GM21381 (cell line): Measurements from ENCODE around the gene MOSMO.
A peak's percentile ranks its signal among the peaks of the same experiment; 100 is the strongest.

ENCODE experiments used
- ATAC-seq: cut with Tn5 transposase; IDR thresholded peaks from one replicate; pipeline ENCODE4 v1.9.1; 2021; ENCODE audit warnings: mild to moderate bottlenecking, moderate library complexity; ENCODE audit not compliant: unreplicated experiment

The MOSMO gene

DNA sequence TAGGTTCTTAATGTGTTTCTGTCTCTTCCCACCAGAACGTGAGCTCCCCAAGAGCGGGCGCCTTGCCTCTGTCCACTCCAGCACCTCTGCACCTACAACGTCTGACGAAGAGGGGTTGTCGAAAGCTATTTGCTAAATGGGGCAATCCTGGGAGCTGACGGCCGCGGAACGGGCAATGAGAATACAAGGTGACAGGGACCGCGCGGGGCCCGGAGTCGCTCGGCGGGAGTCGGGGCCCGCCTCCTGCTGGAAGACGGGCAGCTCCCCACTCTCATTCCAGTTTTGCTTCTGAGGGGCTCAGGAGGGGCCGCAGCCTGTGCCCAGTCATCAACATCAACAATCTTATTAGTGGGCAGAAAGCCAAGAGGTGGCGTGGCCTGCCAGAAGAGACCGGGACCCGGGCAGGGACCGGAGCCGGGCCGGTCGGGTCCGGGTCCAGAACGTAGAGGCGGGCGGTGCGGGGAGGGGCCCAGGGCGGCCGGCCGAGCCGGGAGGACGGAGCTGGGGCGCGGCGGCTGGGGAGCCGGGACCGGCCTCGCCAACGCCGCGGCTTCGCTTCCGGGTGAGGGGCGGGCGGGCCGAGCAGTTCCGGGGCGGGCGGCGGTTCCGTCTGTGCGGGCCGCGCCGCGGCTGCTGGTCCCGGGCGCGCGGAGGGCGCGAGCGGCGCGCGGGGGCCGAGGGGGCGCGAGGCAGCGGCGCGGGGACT, at the start of gene MOSMO:
Gene MOSMO (plus strand): TSS at position 603 of the 706 bp plus-strand sequence. CDS start 191 bp downstream, outside the sequence.
- ATAC-seq: peak; percentile 67

DNA sequence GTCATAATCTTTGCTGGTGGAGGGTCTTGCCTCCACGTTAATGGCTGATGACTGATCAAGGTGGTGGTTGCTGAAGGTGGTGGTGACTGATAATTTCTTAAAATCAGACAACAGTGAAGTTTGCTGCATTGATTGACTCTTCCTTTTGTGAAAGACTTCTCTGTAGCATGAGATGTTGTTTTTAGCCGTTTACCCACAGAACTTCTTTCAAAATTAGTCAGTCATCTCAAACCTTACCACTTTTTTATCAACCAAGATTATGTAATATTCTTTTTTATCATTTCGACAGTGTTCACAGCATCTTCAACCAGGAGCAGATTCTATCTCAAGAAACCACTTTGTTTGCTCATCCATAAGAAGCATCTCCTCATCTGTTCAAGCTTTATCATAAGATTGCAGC, 48.9 kb upstream of the MOSMO start:
- no peak for ATAC-seq

DNA sequence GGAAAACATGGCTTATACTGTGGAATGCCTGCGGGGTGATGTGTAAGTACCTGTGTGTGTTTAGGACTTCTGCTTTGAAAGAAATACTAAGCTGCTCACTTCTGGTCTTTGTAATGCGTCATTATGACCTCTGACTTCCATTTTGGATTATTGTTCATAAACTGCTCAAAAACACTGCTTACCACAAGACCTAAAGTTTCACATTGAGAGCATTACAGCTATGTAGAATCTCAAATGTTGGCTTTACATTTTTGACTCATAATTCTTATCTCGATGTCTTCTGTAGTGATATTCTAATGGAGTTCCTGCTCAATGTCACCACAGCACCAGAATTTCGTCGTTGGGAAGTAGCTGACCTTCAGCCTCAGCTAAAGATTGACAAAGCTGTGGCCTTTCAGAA, 45.4 kb upstream of the MOSMO start:
- ATAC-seq: no peak

DNA sequence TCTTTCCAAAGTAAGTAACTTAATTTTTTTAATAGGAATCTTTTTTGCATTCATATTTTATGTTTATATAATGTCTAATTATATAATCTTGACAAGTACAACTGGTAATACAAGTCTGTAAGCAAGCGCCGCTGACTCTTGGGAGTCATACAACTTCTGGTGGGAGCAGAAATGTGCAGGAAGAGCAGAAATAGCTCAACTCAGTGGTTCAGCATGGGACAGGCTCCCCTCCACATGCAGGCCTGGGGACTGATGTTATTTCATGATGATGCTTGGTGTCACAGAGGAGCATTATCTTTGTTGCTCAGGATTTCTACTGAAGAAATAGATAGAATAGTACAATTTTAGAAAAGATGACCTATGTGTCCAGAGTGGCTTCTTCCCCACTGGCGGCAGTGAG, 44.0 kb upstream of the MOSMO start:
- ATAC-seq: no peak

DNA sequence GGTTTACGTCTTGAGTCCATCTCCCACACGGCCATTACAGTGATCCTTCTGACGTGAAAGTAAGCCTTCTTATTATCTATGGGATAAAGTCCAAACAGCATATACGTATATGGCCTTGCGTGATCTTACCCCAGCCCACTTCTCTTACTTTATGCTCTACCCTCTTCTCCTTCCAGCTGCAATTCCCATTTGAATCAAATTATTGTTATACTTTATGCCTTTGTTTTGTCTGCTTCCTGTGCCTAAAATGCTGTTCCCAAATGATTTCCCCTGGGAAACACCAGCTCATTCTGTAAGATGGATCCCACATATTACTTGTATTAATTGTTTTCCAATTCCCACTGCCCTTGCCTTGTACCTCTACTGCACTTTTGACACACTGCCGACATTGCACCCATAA, 43.6 kb upstream of the MOSMO start:
- no peak for ATAC-seq

DNA sequence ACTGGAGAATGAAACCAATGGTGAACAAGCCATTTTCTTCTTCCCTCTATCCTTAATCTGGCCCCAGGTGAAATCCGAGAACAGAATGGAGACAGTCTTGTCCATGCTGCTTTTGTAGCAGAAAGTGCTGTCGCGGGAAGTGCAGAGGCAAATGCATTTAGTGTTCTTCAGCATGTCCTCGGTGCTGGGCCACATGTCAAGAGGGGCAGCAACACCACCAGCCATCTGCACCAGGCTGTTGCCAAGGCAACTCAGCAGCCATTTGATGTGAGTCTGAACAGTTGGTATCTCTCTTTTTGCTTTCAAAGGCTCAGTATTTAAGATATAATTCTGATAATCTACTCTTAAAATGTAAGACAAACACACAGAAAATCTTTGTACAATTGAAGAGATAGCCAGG, 36.1 kb upstream of the MOSMO start:
- no peak for ATAC-seq

DNA sequence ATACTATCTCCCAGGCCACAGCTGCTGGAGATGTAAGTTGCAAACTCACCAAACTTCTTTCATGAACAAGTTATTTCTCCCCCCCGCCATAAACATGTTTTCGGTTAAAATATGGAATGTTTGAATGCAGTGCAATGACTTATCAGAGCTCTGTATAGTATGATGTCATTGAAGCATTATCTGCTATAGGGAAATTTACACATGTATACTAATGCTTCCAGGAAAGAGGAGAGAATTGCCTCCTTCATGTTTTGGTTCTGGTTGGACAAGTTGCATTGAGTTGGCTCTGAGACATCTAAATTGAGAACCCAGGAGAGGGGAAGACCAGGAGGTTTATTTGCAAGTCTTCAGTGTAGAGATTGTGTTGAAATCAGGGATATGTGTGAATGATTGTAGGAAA, 34.0 kb upstream of the MOSMO start:
- ATAC-seq: no peak

DNA sequence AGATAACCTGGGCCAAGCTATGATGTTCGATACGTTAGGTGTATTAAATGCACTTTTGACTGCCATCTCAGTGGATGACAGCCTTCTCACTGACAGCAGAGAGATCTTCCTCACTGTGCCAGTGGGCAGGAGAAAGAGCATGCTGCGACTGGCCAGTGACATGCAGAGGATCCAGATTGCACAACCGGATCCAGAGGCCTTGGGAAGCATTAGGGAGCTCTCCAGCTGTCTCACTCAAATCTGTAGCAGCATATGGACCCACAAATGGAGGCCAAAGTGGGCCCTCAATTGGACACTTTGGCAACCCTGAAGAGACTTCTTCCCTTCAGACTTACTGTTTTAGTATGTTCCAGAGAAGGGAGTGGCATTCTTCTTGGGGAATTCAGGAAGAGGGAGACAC, 27.9 kb upstream of the MOSMO start:
- ATAC-seq: no peak

DNA sequence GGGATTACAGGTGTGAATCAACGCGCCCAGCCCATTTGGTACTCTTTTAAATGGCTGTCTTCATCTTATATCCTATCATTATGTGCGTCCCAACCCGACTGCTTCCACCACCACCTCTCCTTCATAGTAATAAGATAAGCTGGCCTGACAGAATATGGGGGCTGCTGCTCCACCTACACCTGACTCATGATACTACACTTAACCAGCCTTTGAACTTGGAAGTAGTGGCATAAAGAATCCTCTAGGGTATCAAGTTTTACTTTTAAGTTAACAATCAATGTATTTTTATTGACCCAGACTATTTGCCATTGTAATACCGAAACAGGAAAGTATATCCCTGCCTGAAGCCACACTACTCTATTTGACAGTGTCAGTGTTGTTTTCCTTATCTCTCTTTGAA, 25.8 kb upstream of the MOSMO start:
- ATAC-seq: no peak

DNA sequence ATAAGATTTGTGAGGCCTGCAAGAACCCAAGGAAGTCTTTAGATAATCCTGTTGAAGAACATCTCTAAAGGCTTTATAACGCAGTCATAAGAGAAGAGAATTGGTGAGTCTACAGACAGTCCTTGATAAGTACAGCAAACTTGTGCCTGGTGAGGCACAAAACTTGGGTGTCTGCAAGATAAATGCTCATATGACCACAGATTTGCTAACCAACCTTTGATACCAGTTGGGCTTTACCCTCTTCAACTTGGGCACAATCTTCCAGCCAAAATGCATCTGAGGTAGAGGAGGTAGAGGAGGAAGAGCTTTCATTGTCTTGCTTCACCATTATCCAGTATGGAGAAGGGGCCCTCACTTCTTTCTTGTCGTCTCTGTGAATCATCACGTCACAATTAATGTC, 23.8 kb upstream of the MOSMO start:
- no peak for ATAC-seq

DNA sequence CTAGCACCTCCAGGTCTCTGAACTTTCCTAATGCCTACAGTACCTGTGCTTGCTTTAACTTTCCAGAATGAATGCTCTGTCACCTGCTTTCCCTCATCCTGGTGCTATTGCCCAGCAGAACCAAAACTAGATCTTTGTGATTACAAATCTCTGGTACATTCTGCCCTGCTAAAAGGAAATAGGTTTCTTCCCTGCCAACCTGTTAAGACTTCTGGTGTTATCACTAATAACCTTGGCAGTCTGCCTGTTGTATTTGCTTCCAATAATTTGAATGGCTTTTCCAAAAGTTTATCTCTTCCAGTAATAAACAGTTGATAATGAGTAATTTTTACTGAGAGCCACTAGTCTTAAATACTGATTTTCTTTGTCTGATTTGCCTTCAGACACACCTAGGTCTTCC, 22.4 kb upstream of the MOSMO start:
- no peak for ATAC-seq

DNA sequence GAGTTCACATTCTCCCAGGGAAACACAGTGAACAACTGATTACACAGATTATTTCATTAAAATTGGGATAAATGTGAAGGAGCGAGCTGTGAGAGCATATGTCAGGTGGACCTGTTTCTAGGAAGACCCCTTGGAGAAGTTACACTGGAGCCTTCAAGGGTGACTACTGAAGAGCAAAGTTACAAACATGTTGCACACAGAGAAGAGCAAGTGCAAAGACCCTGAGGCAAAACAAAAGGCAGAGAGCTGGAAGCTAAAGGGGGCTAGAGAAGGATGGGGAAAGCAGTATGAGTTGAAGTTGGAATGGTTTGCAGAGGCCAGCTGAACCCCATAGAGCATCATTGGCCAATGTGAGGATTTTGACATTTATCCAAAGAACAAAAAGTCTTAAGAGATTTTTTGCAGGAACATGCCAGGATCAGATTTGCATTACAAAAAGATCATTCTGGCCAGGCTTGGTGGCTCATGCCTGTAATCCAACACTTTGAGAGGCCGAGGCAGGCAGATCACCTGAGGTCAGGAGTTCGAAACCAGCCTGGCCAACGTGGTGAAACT, 21.1 kb upstream of the MOSMO start:
- no peak for ATAC-seq

DNA sequence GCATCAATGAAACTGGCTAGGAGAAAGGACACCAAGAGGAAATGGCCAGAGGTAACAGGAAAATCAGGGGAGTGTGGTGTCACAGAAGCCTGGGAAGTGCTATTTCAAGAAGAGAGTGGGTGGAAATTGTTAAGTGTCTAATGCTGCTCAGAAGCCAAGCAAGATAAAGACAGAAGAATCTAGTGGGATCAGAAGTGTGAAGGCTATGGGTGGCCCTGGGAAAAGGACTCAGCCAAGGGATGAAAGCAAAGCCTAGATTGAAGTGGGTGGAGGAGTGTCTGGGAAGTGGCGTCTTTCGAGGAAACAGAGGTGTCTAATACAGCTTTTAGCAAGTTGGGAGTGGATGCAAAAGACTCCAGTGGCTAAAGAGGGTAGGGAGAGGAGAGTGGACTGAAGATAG, 20.4 kb upstream of the MOSMO start:
- no peak for ATAC-seq

DNA sequence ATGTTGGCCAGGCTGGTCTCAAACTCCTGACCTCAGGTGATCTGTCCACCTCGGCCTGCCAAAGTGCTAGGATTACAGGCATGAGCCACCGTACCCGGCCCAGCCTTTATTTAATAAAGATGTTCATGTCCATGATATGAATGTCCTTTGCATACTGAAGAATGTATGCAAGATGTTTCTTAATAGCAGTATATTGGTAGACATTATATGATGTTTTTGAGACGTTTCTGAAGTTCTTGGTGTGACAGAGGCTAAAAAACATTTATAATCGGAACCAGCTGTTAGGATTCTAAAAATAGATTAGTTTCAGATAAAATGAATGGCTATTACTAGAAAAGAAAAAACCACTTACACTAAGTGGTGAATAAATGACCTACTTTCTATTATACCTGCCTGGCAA, 18.8 kb upstream of the MOSMO start:
- ATAC-seq: no peak

DNA sequence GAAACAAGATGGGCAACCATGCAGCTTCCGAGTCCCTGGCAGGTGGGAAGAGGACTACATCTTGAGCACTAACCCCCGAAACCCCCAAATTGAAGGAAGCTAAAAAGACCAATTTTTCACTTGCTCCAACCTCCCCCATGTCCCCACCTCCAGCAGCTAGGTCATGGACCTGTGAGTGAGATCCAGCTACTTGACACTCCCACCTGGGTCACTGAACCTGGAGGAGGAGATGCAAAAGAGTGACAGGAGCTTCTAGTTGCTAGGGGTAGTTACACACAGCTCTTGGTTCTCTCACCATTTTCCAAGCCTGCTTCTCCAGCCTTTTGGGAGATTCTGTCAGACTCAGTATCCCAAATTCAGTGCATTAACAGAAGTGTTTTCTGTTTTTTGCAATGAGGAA, 18.2 kb upstream of the MOSMO start:
- no peak for ATAC-seq

DNA sequence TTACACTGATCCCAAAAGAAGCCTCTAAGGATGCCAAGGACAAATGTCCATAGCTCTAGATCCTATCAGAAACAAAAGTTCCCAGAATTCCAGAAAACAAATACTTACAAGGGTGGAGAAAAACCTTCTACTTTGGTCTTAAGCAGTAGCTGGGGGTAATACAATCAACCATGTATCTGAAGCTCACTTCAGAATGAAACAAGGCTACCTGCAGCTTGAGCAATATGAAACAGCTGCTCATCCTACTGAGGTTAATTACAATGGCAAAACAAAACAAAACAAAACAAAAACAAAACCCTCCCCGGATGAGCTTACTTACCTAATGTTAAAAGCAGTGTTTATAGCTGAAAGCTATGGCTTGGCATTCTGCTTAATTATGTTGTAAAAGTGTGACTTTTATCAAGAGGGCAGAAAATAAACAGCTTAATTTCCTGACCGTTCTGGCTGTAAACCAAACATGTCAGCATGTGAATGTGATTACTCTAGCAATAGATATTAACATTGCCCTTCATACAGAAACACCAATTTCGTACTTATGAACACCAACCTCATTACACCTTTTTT, 17.4 kb upstream of the MOSMO start:
- no peak for ATAC-seq

DNA sequence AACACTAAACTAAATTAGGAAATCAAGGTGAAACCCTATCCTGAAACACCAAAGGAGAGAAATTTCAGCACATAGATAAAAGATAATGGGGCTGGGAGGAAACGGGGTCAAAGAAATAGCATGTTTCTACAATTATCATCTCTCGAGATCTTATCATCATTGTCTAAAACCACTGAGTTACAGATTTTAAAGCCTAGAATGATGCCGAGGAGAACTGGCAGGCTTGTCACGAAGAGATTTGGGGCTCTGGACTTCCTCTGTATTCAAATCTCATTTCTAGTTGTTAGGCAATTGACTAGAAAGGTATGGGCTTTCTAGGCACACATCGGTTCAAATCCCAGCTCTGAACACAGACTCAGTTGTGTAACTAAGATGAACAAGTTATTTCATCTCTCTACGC, 16.3 kb upstream of the MOSMO start:
- no peak for ATAC-seq

DNA sequence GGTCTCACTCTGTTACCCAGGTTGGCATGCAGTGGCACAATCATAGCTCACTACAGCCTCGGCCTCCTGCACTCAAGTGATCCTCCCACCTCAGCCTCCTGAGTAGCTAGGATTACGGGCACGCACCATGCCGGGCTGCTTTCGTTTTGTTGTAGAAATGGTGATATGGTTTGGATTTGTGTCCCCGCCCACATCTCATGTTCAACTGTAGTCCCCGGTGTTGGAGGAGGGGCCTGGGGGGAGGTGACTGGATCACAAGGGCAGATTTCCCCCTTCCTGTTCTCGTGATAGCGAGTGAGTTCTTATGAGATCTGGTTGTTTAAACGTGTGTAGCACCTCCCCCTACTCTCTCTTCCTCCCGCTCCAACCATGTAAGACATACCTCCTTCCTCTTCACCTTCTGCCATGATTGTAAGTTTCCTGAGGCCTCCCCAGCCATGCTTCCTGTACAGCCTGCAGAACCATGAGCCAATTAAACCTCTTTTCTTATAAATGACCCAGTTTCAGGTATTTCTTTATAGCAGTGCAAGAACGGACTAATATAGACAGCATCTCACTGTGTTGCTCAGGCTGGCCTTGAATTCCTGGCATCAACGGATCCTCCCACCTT, 12.9 kb upstream of the MOSMO start:
- no peak for ATAC-seq

DNA sequence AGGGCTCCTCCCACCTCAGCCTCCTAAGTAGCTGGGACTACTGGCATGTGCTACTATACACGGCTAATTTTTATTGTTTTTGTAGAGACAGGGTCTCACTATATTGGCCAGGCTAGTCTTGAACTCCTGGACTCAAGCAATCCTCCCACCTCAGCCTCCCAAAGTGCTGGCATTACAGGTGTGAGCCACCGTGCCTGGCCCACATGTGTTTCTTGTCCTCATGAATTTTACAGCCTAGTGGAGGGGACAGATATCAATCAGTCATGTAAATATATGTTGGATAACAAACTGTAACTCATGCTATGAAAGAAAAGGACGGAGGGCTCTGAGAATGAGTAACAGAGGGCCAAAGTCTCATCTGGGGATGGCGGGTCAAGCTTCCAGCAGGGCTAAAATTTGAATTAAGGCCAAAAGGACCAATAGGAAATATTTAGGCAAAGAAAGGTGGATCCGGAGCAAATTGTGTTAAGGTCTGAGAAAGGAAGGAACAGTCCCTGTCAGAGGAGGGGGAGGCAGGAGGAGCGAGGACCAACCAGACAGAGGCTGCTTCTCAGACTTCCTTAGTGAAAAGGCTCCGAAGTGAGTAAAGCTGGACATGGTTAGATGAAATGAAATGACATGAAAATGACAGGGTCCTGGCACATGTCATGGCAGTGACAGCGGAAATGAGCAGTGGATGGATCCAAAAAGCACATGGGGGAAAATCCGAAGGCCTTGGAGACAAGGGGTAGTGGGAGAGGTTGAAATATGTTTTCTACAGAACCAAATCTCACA, 10.8 kb upstream of the MOSMO start:
- no peak for ATAC-seq

DNA sequence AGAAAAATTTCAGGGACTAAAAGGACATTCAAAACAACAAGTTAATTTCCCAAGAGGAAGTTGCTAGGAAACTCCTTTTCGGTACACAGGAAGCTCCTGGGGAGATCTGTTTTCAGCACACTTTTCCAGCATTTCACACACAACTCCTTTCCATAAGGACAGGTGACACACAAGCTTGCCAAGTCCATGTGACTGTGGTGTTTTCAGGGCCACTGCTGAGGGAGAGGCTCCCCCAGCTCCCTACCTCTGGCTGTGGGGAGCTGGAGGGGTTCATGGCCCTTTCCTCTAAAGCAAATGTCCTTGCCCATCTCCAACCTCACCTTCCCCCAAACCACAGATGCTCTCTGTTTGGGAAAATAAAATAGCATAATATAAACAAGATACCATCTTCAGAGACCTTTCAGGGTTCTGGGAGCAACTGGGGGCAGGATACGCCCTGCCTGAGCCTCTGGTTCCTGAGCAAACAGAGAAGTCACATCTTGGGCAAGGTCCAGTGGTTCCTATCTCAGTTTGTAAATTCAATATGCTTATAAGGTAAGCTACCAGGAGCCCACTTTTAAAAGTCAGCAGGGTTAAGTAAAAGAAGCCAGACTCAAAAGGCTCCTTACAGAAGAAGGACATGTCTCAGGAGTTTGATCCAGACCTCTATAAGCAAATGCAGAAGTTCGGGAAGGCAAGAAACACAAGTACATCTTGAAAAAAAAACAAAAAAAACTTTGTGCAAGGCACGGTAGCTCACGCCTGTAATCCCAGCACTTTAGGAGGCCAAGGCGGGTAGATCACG, 10.0 kb upstream of the MOSMO start:
- no peak for ATAC-seq

DNA sequence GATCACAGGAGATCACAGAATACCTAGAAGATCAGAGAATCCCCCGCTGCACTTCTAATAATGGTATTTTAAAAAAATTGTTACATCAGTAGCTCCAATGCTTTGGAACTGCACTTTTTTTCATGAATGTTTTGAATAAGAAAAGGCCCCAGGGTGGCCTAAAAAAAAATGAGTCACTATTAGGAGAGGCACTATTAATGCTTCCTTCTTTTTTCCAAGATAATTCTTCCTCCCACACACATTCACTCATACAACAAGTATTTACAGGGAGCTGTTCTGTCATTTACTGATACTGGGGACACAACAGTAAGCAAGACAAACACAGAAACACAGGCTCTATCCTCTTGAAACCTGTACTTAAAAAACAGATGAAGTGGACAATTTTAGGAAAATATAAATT, 6.3 kb upstream of the MOSMO start:
- ATAC-seq: no peak
